ENCODE results near the gene ANGEL2.
"Not testable (repeated sequence)": the region's sequence is repeated elsewhere in the genome, so short reads cannot be mapped to it uniquely, and the experiment has no call there.

ANGEL2 gene

GRCh38 chr1:212974711-212975110 lies 41.0 kb downstream of the ANGEL2 start:
- no peak for DNase-seq

GRCh38 chr1:212973899-212974298 lies 41.8 kb downstream of the ANGEL2 start:
- DNase-seq: no peak

GRCh38 chr1:212973426-212973825 lies 42.2 kb downstream of the ANGEL2 start:
- DNase-seq: no peak

- no peak for DNase-seq
Observed at GRCh38 chr1:212971312-212971711, 44.4 kb downstream of the ANGEL2 start.

- DNase-seq: no peak
Observed at GRCh38 chr1:212970085-212970484, 45.6 kb downstream of the ANGEL2 start.

GRCh38 chr1:212968368-212968863 lies 47.3 kb downstream of the ANGEL2 start:
- no peak for DNase-seq

- no peak for DNase-seq
Observed at GRCh38 chr1:212967801-212968200, 47.9 kb downstream of the ANGEL2 start.

- no peak for DNase-seq
Observed at GRCh38 chr1:212966616-212967015, 49.1 kb downstream of the ANGEL2 start.

- not testable (repeated sequence) for DNase-seq
Observed at GRCh38 chr1:212964993-212965392, 50.7 kb downstream of the ANGEL2 start.

- no peak for DNase-seq
Observed at GRCh38 chr1:212964102-212964501, 51.6 kb downstream of the ANGEL2 start.

GRCh38 chr1:212962509-212962908 lies 53.2 kb downstream of the ANGEL2 start:
- no peak for DNase-seq

GRCh38 chr1:212960932-212961331 lies 54.7 kb downstream of the ANGEL2 start:
- no peak for DNase-seq

- no peak for DNase-seq
Observed at GRCh38 chr1:212959266-212960220, 56.1 kb downstream of the ANGEL2 start.

GRCh38 chr1:212958175-212958574 lies 57.5 kb downstream of the ANGEL2 start:
- DNase-seq: no peak

- DNase-seq: no peak
Observed at GRCh38 chr1:212957546-212957945, 58.1 kb downstream of the ANGEL2 start.

- no peak for DNase-seq
Observed at GRCh38 chr1:212955961-212956620, 59.6 kb downstream of the ANGEL2 start.

GRCh38 chr1:212955098-212955497 lies 60.6 kb downstream of the ANGEL2 start:
- DNase-seq: no peak

GRCh38 chr1:212954514-212954913 lies 61.2 kb downstream of the ANGEL2 start:
- DNase-seq: no peak

- no peak for DNase-seq
Observed at GRCh38 chr1:212953321-212953720, 62.3 kb downstream of the ANGEL2 start.

GRCh38 chr1:212952641-212952976 lies 63.1 kb downstream of the ANGEL2 start:
- DNase-seq: no peak

- no peak for DNase-seq
Observed at GRCh38 chr1:212951947-212952640, 63.6 kb downstream of the ANGEL2 start.

GRCh38 chr1:212951126-212951946 lies 64.3 kb downstream of the ANGEL2 start:
- DNase-seq: no peak

All from CD4-positive, alpha-beta T cell treated with Interferon alpha-2 for 1 hour (primary cell).